GM12875 (cell line): ENCODE measurements around the gene ASB18.

Experiments used
- H3K4me3 ChIP-seq: one replicate; pipeline ENCODE4 v1.5.1; 2011; ENCODE audit warnings: low read depth, low read length, control low read depth
- CTCF ChIP-seq: IDR thresholded peaks from 2 replicates; pipeline ENCODE4 v1.5.1; 2011; ENCODE audit warnings: low read depth, mild to moderate bottlenecking, control low read depth, inconsistent platforms, low read length, moderate library complexity, borderline replicate concordance; ENCODE audit not compliant: insufficient read depth

The ASB18 gene

GRCh38 chr2:236236559-236237452 is 27.4 kb downstream of the ASB18 start:
- no peak overlapping the region for H3K4me3 ChIP-seq
- no peak for TF ChIP-seq CTCF

- TF ChIP-seq CTCF: no peak
- H3K4me3 ChIP-seq: no peak overlapping the region
Observed at GRCh38 chr2:236229186-236229585, 35.0 kb downstream of the ASB18 start.

- no peak for TF ChIP-seq CTCF
- no peak overlapping the region for H3K4me3 ChIP-seq
Observed at GRCh38 chr2:236223675-236224074, 40.5 kb downstream of the ASB18 start.

- TF ChIP-seq CTCF: no peak
- H3K4me3 ChIP-seq: no peak overlapping the region
Observed at GRCh38 chr2:236221798-236222197, 42.4 kb downstream of the ASB18 start.

GRCh38 chr2:236219411-236219810 is 44.8 kb downstream of the ASB18 start:
- no peak for TF ChIP-seq CTCF

GRCh38 chr2:236217926-236218325 is 46.3 kb downstream of the ASB18 start:
- no peak overlapping the region for H3K4me3 ChIP-seq

More at GRCh38 chr2:236219411-236219810, 44.8 kb downstream of the ASB18 start:
- no peak overlapping the region for H3K4me3 ChIP-seq

More at GRCh38 chr2:236217926-236218325, 46.3 kb downstream of the ASB18 start:
- no peak for TF ChIP-seq CTCF
